Gastrocnemius medialis (tissue), 4 donors: Measurements from ENCODE around the gene NBDY. TPM values are rescaled to one million over a fixed set of nuclear protein-coding genes. Genes with fewer than 3 reads are reported as not detected.

Source experiments
- ATAC-seq, 2 donors: fragments of 150-250 bp; one replicate each; pipeline ENCODE4 v1.9.1; 2016
- DNase-seq, 2 donors: peaks; one replicate each; pipeline ENCODE4 v3.0.0-alpha.2; 2019
- H3K27ac ChIP-seq, 4 donors: fragments of 200-600 bp; sonication (generic); 1 replicate in 1 of 4; 2 replicates in 3 of 4; pipeline ENCODE4 v1.5.1; 2016 to 2018; ENCODE audit warnings: mild to moderate bottlenecking in 2 of 4, moderate library complexity in 1 of 4
- H3K27me3 ChIP-seq, 3 donors: fragments of 200-600 bp; sonication (generic) in 2 of 3; 1 replicate in 1 of 3; 2 replicates in 2 of 3; pipeline versions ENCODE4 v1.5.1 to v1.6.0; 2016 to 2019; ENCODE audit warnings: mild to moderate bottlenecking in 1 of 3, moderate library complexity in 1 of 3
- H3K36me3 ChIP-seq, 2 donors: fragments of 200-600 bp; sonication (generic) in 1 of 2; one replicate each; pipeline ENCODE4 v1.5.1; 2017 to 2018
- H3K4me1 ChIP-seq, 2 donors: fragments of 200-600 bp; sonication (generic) in 1 of 2; one replicate each; pipeline ENCODE4 v1.5.1; 2016 to 2017; ENCODE audit warnings: mild to moderate bottlenecking in 2 of 2
- H3K4me3 ChIP-seq, 4 donors: fragments of 200-600 bp; sonication (generic) in 3 of 4; 1 replicate in 1 of 4; 2 replicates in 3 of 4; pipeline ENCODE4 v1.5.1; 2016 to 2019; ENCODE audit warnings: mild to moderate bottlenecking in 2 of 4
- H3K9me3 ChIP-seq, 3 donors: fragments of 200-600 bp; sonication (generic) in 2 of 3; 1 replicate in 1 of 3; 2 replicates in 2 of 3; pipeline ENCODE4 v1.5.1; 2016 to 2019
- POLR2A ChIP-seq, 2 donors: fragments of 450-650 bp; IDR thresholded peaks; one replicate each; pipeline ENCODE4 v1.6.1; 2017; ENCODE audit warnings: antibody characterized with exemption in 2 of 2, mild to moderate bottlenecking in 2 of 2, moderate library complexity in 2 of 2
- in situ Hi-C, 4 donors: fragments of 200-750 bp; cut with MboI; loops; one replicate each; pipeline versions ENCODE4 v1.15.0 to v1.8.0; 2017; ENCODE audit warnings: low sequenced_read_pairs in 4 of 4
- intact Hi-C: fragments of 100-400 bp; cut with DNase I; formaldehyde crosslinking; loops from one replicate; pipeline ENCODE4 v1.15.1; 2023; ENCODE audit warnings: low total_unique reads
- total RNA-seq, 4 donors: library from RNA; depleted of rRNA; stranded (reverse); fragments of >200 nt; gene quantifications; one replicate each; pipeline versions ENCODE4 v1.1.0 to v1.2.3, GENCODE V29; 2016
- TF ChIP-seq, protein P1 (sequence below), 5 experiments: fragments of 450-650 bp in 3 of 5; fragments of 200-600 bp in 2 of 5; sonication (generic) in 2 of 5; IDR thresholded peaks in 4 of 5; conservative IDR thresholded peaks in 1 of 5; 1 replicate in 4 of 5; 2 replicates in 1 of 5; pipeline ENCODE4 v1.5.1; 2016 to 2019; ENCODE audit warnings: antibody characterized with exemption in 5 of 5, mild to moderate bottlenecking in 3 of 5, moderate library complexity in 3 of 5

Gene NBDY
- total RNA-seq, 4 donors from 2014 or later, result 3.7 to 9.8 (median 5.9) TPM

GRCh38 chrX:56762707-56763555 is 33.9 kb downstream of the NBDY start:
- no peaks in the 10 kb centered on the region for H3K27me3 ChIP-seq
- peak overlapping the region; percentile 80 to 91 (median 88) for H3K27ac ChIP-seq
- ATAC-seq (no peak), DNase-seq (no peak)
- H3K9me3 ChIP-seq, result no peaks in the 10 kb centered on the region
- in situ Hi-C loops, result loop anchor here in 1 of 4 donors (25.0 kb wide), 1 partner anchor 1601 kb away; no protein-coding TSS in a partner anchor
- H3K4me1 ChIP-seq, result peaks cover 10 to 18% of the 10 kb centered on the region in 2 donors
- TF ChIP-seq, protein P1, sequence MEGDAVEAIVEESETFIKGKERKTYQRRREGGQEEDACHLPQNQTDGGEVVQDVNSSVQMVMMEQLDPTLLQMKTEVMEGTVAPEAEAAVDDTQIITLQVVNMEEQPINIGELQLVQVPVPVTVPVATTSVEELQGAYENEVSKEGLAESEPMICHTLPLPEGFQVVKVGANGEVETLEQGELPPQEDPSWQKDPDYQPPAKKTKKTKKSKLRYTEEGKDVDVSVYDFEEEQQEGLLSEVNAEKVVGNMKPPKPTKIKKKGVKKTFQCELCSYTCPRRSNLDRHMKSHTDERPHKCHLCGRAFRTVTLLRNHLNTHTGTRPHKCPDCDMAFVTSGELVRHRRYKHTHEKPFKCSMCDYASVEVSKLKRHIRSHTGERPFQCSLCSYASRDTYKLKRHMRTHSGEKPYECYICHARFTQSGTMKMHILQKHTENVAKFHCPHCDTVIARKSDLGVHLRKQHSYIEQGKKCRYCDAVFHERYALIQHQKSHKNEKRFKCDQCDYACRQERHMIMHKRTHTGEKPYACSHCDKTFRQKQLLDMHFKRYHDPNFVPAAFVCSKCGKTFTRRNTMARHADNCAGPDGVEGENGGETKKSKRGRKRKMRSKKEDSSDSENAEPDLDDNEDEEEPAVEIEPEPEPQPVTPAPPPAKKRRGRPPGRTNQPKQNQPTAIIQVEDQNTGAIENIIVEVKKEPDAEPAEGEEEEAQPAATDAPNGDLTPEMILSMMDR (IDR thresholded peaks at IDR 0.05 in 4 of 5, conservative IDR thresholded peaks at IDR 0.05 in 1 of 5), result no peak
- no peak for TF ChIP-seq POLR2A (IDR thresholded peaks at IDR 0.05)
- H3K4me3 ChIP-seq, result peak overlapping the region in 2 of 4 donors; percentile 74 to 84
- intact Hi-C loops, result loop anchor here (10.0 kb wide), 1 partner anchor 692 kb away; no protein-coding TSS in a partner anchor
- no peaks in the 10 kb centered on the region for H3K36me3 ChIP-seq

GRCh38 chrX:56763556-56764152 is 34.6 kb downstream of the NBDY start:
- H3K36me3 ChIP-seq, result no peaks in the 10 kb centered on the region
- H3K27me3 ChIP-seq, result no peaks in the 10 kb centered on the region
- H3K27ac ChIP-seq, result peak overlapping the region; percentile 80 to 91 (median 88)
- peak; percentile 40 to 59 for DNase-seq
- H3K4me1 ChIP-seq, result peaks cover 10 to 18% of the 10 kb centered on the region in 2 donors
- in situ Hi-C loops, result loop anchor here in 1 of 4 donors (25.0 kb wide), 1 partner anchor 1601 kb away; no protein-coding TSS in a partner anchor
- H3K4me3 ChIP-seq, result peak overlapping the region; percentile 49 to 84 (median 66)
- ATAC-seq, result peak; percentile 80 to 87
- intact Hi-C loops, result loop anchor here (10.0 kb wide), 1 partner anchor 691 kb away; no protein-coding TSS in a partner anchor
- no peaks in the 10 kb centered on the region for H3K9me3 ChIP-seq
- TF ChIP-seq, protein P1 (IDR thresholded peaks at IDR 0.05 in 4 of 5, conservative IDR thresholded peaks at IDR 0.05 in 1 of 5), result peak in 4 of 5 experiments; percentile 43 to 73 (median 60)
- no peak for TF ChIP-seq POLR2A (IDR thresholded peaks at IDR 0.05)

GRCh38 chrX:56764153-56764974 is 35.3 kb downstream of the NBDY start:
- Histone ChIP-seq H3K9me3 (no peaks in the 10 kb centered on the region), H3K36me3 (no peaks in the 10 kb centered on the region), H3K4me3 (peak overlapping the region; percentile 49 to 84 (median 66)), H3K27me3 (no peaks in the 10 kb centered on the region), H3K27ac (peak overlapping the region; percentile 80 to 91 (median 88)), H3K4me1 (peaks cover 10 to 18% of the 10 kb centered on the region in 2 donors)
- in situ Hi-C loops, result loop anchor here in 1 of 4 donors (25.0 kb wide), 1 partner anchor 1602 kb away; no protein-coding TSS in a partner anchor
- ATAC-seq (peak; percentile 83 to 93), DNase-seq (peak; percentile 43 to 50)
- TF ChIP-seq, protein P1 (IDR thresholded peaks at IDR 0.05 in 4 of 5, conservative IDR thresholded peaks at IDR 0.05 in 1 of 5), result peak; percentile 18 to 81 (median 78)
- TF ChIP-seq POLR2A (IDR thresholded peaks at IDR 0.05), result no peak
- intact Hi-C loops, result loop anchor here (10.0 kb wide), 1 partner anchor 690 kb away; no protein-coding TSS in a partner anchor
